GM19238 (cell line): ENCODE data around the gene UGT2B28.
"Not testable (repeated sequence)": the region's sequence is repeated elsewhere in the genome, so short reads cannot be mapped to it uniquely, and the experiment has no call there.

Experiments used
- DNase-seq: peaks from one replicate; pipeline ENCODE4 v3.0.0; 2011; ENCODE audit warnings: low spot score; ENCODE audit not compliant: insufficient read length

The UGT2B28 gene

GRCh38 chr4:69343114-69343513 is 62.8 kb downstream of the UGT2B28 start:
- not testable (repeated sequence) for DNase-seq

GRCh38 chr4:69343558-69344420 is 63.5 kb downstream of the UGT2B28 start:
- not testable (repeated sequence) for DNase-seq
